Fibroblast of the conjunctiva (primary cell): ENCODE results near the gene ADAD1.

ENCODE experiments used
- DNase-seq: peaks from one replicate; pipeline ENCODE4 v3.0.0-alpha.2; 2010; ENCODE audit warnings: low read depth

Gene ADAD1

GRCh38 chr4:122456231-122457116 lies 77.7 kb downstream of the ADAD1 start, which contains the start of gene IL2:
IL2 (minus strand) TSS chr4:122456725; CDS start chr4:122456440, 285 bp downstream.
- DNase-seq, result no peak

- no peak for DNase-seq
Observed at GRCh38 chr4:122458625-122459024, 79.8 kb downstream of the ADAD1 start.

- DNase-seq, result no peak
Observed at GRCh38 chr4:122469457-122469856, 90.6 kb downstream of the ADAD1 start.

GRCh38 chr4:122475233-122475632 lies 96.4 kb downstream of the ADAD1 start:
- DNase-seq, result no peak

GRCh38 chr4:122476126-122476525 lies 97.3 kb downstream of the ADAD1 start:
- no peak for DNase-seq

GRCh38 chr4:122476745-122477144 lies 97.9 kb downstream of the ADAD1 start:
- no peak for DNase-seq
